Stromal cell of bone marrow (primary cell): ENCODE results near the gene DNER.
A peak's percentile ranks its signal among the peaks of the same experiment; 100 is the strongest.

Source experiments
- DNase-seq: peaks from one replicate; pipeline ENCODE4 v3.0.0-alpha.2; 2012; ENCODE audit warnings: low read depth

The DNER gene

DNA sequence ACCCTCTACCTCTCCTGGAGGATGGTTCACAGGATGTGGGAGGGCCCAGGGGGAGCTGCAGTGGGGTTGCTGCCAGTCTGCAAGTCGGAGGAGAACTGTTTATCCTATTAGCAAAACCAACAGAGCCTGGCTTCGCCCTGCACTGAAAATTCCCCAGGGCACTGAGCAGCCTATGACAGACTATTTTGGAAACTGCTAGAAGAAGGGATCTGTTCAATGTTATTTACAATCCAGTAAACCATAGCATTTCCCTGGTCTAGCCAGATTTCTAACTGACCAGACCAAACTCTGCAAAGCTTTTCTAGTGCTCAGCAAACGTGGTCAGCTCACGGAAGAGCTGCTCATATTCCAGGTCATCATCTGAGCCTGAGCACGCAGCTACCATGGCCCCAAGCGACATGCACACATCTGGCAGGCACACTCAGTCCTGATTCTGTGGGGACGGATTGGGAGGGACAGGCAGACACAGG lies 378.4 kb downstream of the DNER start:
- no peak for DNase-seq

DNA sequence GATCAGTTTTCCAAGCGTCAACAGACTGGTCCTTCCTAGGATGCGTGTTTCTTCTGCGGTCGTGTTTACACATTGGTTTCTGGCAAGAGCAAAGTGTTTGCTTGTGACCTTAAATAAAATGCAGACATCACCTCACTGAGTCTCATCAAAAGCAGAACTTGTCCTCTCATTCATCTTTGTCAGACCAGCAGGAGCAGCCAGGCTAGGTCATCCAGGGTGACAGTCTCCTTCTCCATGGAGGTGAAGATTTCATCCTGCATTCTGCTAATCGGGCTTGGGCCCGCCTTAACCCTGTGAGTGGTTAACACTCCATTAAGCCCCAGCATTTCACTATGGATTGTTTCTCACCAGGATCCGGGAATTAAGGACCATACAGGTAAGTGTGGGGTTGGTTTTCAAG lies 379.0 kb downstream of the DNER start:
- DNase-seq = no peak

DNA sequence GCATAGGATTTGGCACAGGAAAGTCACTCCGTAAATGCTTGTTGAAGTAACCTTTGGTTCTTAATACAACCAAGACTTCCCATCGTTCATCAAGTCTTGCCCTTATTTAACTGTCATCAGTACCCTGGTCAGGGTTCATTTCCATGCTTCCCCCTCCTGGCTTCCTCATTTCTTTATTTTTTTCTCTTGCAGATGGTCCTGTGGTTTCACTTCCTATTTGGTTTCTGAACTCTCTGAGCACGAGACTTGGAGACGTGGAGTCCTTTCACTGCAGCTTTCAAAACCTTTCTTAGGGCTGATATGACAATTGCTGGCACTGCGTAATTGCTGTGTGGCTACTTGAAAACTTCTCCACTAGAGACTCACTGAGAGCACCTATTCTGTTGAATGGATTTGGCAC lies 383.4 kb downstream of the DNER start:
- DNase-seq = no peak

DNA sequence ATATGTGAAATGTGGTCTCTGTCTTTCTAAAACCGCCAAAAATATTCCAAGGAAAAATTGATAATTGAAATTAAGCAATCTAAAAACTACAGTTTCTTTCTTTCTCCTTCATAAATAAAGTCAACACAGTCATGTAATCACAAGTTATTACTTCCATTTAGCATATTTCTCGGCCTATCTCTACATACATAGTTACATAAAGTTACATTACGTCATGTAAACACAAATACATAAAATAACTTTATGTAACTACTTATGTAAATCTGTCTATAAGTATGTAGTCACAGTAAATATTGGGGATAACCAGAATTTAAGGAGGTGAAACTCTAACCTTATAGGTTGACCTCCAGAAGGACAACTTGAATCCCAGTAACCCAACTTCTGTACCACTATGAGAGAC lies 394.8 kb downstream of the DNER start:
- no peak for DNase-seq

DNA sequence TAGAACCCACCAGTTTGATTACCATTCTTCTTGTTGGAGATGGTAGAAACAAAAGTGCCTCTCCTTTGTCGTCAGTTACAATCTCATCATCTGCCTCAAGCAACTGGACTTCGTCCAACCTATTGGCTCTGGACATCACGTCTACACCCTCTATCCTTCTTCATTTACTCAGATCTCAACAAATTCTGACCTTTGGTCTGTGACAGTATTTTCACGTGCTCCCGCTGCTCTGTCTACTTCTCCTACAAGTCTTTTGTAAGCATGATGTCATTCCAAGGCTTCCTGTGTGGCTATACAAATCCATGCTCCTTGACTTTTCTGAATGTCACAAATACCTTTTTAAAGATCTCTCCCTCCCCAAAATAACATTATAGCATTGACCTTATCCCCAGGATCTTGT lies 400.2 kb downstream of the DNER start:
- no peak for DNase-seq

DNA sequence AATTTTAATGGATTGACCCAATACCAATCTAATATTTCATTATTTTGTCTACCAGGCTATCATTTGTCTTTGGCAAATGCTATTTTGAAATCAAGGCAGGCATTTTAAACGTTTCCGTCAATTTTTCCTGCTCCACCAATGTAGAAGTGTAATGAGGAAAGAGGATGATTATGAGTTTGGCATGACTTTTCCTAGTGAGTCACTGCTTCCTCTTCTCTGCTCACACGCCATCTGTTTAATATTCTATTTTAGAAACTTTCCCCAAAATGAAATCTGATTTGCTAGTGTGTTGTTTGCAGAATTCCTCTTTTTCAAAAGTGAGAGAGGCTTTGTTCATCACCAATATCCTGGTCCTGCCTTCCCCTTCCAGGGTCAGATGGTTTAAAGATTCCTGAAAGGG lies 400.8 kb downstream of the DNER start:
- DNase-seq = peak; percentile 69
